GM12878 (cell line): ENCODE data around the gene NCDN. TPM values are rescaled to one million over a fixed set of nuclear protein-coding genes. Genes with fewer than 3 reads are reported as not detected.

ENCODE experiments used
- ATAC-seq: fragments of 200-7000 bp; cut with Tn5 transposase; 3 replicates; pipeline ENCODE4 v1.9.1; 2020; ENCODE audit warnings: mild to moderate bottlenecking, moderate library complexity
- BruUV-seq: library from RNA; stranded (reverse); fragments of 400-500 nt; replicated peaks from 2 replicates; lab custom pipeline; 2021; lab: Mats Ljungman, UMichigan
- CTCF ChIA-PET: fragments of 300-600 bp; sonication (Branson Sonifier 250); formaldehyde crosslinking; extraction: SDS; loops from one replicate; lab custom pipeline; 2021; ENCODE audit warnings: inconsistent platforms; lab: Yijun Ruan, JAX
- POLR2A ChIA-PET: fragments of 350-600 bp; formaldehyde crosslinking; extraction: SDS; loops from one replicate; lab custom pipeline; 2021; ENCODE audit warnings: inconsistent platforms; lab: Charles Lee
- RAD21 ChIA-PET: fragments of 300-600 bp; sonication (Branson Sonifier 250); formaldehyde crosslinking; loops from one replicate; lab custom pipeline; 2023; ENCODE audit warnings: antibody characterized with exemption; ENCODE audit not compliant: unreplicated experiment; lab: Charles Lee
- SMC1A ChIA-PET: fragments of 300-600 bp; sonication (Branson Sonifier 250); formaldehyde crosslinking; loops from one replicate; lab custom pipeline; 2023; ENCODE audit not compliant: unreplicated experiment, uncharacterized antibody; lab: Charles Lee
- DNase-seq: peaks from one replicate; pipeline ENCODE4 v3.0.0-alpha.2; 2011; ENCODE audit warnings: low read depth, low spot score
- FAIRE-seq: peaks from 3 replicates; lab custom pipeline; 2011; peaks lifted over from hg19 to GRCh38; lab: Jason Lieb, UNC
- H2AFZ ChIP-seq: 2 replicates; pipeline ENCODE4 v1.6.0; 2011; ENCODE audit warnings: low read depth, low read length, control low read depth; ENCODE audit not compliant: control insufficient read depth
- H3K27ac ChIP-seq: 2 replicates; pipeline ENCODE4 v1.5.1; 2011; ENCODE audit warnings: control low read depth; ENCODE audit not compliant: control insufficient read depth, insufficient read depth
- H3K27me3 ChIP-seq, 2 experiments: replicated peaks in 1 of 2; 2 replicates each; pipeline versions ENCODE4 v1.6.0 to v1.6.1; 2011; ENCODE audit warnings: low read length in 1 of 2; ENCODE audit not compliant: control insufficient read depth in 2 of 2, insufficient read depth in 2 of 2
- H3K36me3 ChIP-seq, 2 experiments: 2 replicates each; pipeline ENCODE4 v1.5.1; 2011; ENCODE audit warnings: low read length in 1 of 2; ENCODE audit not compliant: control insufficient read depth in 2 of 2, insufficient read depth in 2 of 2
- H3K4me1 ChIP-seq: 2 replicates; pipeline ENCODE4 v1.6.1; 2011; ENCODE audit warnings: mild to moderate bottlenecking, low read length, moderate library complexity, mixed read lengths; ENCODE audit not compliant: control insufficient read depth, insufficient read depth
- H3K4me2 ChIP-seq: 2 replicates; pipeline ENCODE4 v1.6.0; 2011; ENCODE audit warnings: control low read depth; ENCODE audit not compliant: control insufficient read depth, insufficient read depth
- H3K4me3 ChIP-seq: fragments of 200-600 bp; sonication (generic); 2 replicates; pipeline ENCODE4 v1.5.1; 2016
- H3K79me2 ChIP-seq: 2 replicates; pipeline ENCODE4 v1.6.0; 2011; ENCODE audit warnings: low read length; ENCODE audit not compliant: control insufficient read depth, insufficient read depth
- H3K9ac ChIP-seq: 2 replicates; pipeline ENCODE4 v1.8.0; 2011; ENCODE audit warnings: low read length, control low read depth, mixed read lengths; ENCODE audit not compliant: control insufficient read depth, insufficient read depth
- H3K9me3 ChIP-seq: replicated peaks from 3 replicates; pipeline ENCODE4 v1.5.1; 2011; ENCODE audit warnings: mild to moderate bottlenecking, low read length; ENCODE audit not compliant: control insufficient read depth, insufficient read depth
- H4K20me1 ChIP-seq: 2 replicates; pipeline ENCODE4 v1.6.0; 2011; ENCODE audit not compliant: control insufficient read depth, insufficient read depth
- ATF7 ChIP-seq: fragments of 450-650 bp; IDR thresholded peaks from 2 replicates; pipeline ENCODE4 v1.6.1; 2016; ENCODE audit warnings: low read depth, mild to moderate bottlenecking
- CBX5 ChIP-seq: sonication (generic); IDR thresholded peaks from 2 replicates; pipeline ENCODE4 v1.6.1; 2016; ENCODE audit warnings: low read depth, moderate library complexity, mild to moderate bottlenecking, inconsistent platforms
- DPF2 ChIP-seq: fragments of 450-650 bp; IDR thresholded peaks from 2 replicates; pipeline ENCODE4 v1.6.1; 2017; ENCODE audit warnings: mild to moderate bottlenecking
- E2F4 ChIP-seq: IDR thresholded peaks from 2 replicates; pipeline ENCODE4 v1.6.1; 2012; ENCODE audit warnings: low read depth, low read length, improper control_type of control experiment
- HDAC6 ChIP-seq: fragments of 200-600 bp; sonication (generic); IDR thresholded peaks from one replicate; pipeline ENCODE4 v1.8.0; 2017; ENCODE audit warnings: antibody characterized with exemption; ENCODE audit not compliant: unreplicated experiment
- IRF4 ChIP-seq: IDR thresholded peaks from 2 replicates; pipeline ENCODE4 v1.6.1; 2011; ENCODE audit warnings: low read depth, low read length
- MTA3 ChIP-seq: IDR thresholded peaks from 2 replicates; pipeline ENCODE4 v1.6.1; 2012; ENCODE audit warnings: low read length, inconsistent platforms, borderline replicate concordance
- NBN ChIP-seq: fragments of 450-650 bp; IDR thresholded peaks from 2 replicates; pipeline ENCODE4 v1.6.1; 2016
- NFYB ChIP-seq: IDR thresholded peaks from 2 replicates; pipeline ENCODE4 v1.6.1; 2011; ENCODE audit warnings: low read depth, mild to moderate bottlenecking, low read length, improper control_type of control experiment, moderate library complexity; ENCODE audit not compliant: insufficient read depth
- NKRF ChIP-seq: fragments of 450-650 bp; conservative IDR thresholded peaks from 2 replicates; pipeline ENCODE4 v1.6.1; 2017; ENCODE audit warnings: mild to moderate bottlenecking, moderate library complexity
- RFX5 ChIP-seq: IDR thresholded peaks from 2 replicates; pipeline ENCODE4 v1.6.1; 2011; ENCODE audit warnings: low read depth, low read length, improper control_type of control experiment
- RUNX3 ChIP-seq: IDR thresholded peaks from 2 replicates; pipeline ENCODE4 v1.6.1; 2012; ENCODE audit warnings: low read length, inconsistent platforms
- SMARCA5 ChIP-seq: fragments of 450-650 bp; IDR thresholded peaks from 2 replicates; pipeline ENCODE4 v1.6.1; 2017; ENCODE audit warnings: mild to moderate bottlenecking
- SP1 ChIP-seq: IDR thresholded peaks from one replicate; pipeline ENCODE4 v1.6.1; 2011; ENCODE audit warnings: low read depth, low read length
- ZBTB40 ChIP-seq: fragments of 450-650 bp; IDR thresholded peaks from 2 replicates; pipeline ENCODE4 v1.6.1; 2016; ENCODE audit warnings: mild to moderate bottlenecking, moderate library complexity, borderline replicate concordance
- ZNF622 ChIP-seq: fragments of 450-650 bp; IDR thresholded peaks from 2 replicates; pipeline ENCODE4 v1.6.1; 2017; ENCODE audit warnings: mild to moderate bottlenecking, inconsistent platforms
- ZSCAN29 ChIP-seq: fragments of 450-650 bp; IDR thresholded peaks from 2 replicates; pipeline ENCODE4 v1.6.1; 2017; ENCODE audit warnings: mild to moderate bottlenecking, moderate library complexity
- WGBS: methylation state at CpG from one replicate; pipeline ENCODE4 v1.1.6; 2016; ENCODE audit warnings: low lambda C conversion rate; ENCODE audit not compliant: insufficient replicate concordance, insufficient coverage; ENCODE audit errors: missing lambda C conversion rate; 5-methylcytosine and 5-hydroxymethylcytosine counted together
- in situ Hi-C: fragments of 300-500 bp; cut with MboI; formaldehyde crosslinking; loops from 9 replicates; pipeline ENCODE4 v1.14.3; 2018; ENCODE audit warnings: mixed read lengths
- intact Hi-C: fragments of 100-400 bp; cut with micrococcal nuclease; formaldehyde crosslinking; loops from one replicate; pipeline ENCODE4 v1.14.2; 2022; ENCODE audit not compliant: unreplicated experiment
- polyA plus RNA-seq, 11 experiments: library from polyadenylated mRNA; depleted of rRNA in 4 of 11; unstranded in 6 of 11; stranded (reverse) in 5 of 11; fragments of >200 nt; fragmentation: Nextera tagmentation in 4 of 11; fragmentation: Illumina TruSeq in 1 of 11; extraction: Ambion mirVana in 4 of 11; extraction: Trizol in 1 of 11; gene quantifications; 1 replicate in 1 of 11; 2 replicates in 10 of 11; pipeline versions ENCODE4 v1.2.1 to v1.2.3, GENCODE V29; 2011 to 2016; ENCODE audit warnings: inconsistent platforms in 2 of 11, missing spikeins in 2 of 11, low read depth in 1 of 11
- total RNA-seq, 4 experiments: library from RNA; depleted of rRNA in 3 of 4; stranded (reverse); fragments of >200 nt in 3 of 4; fragmentation: Illumina TruSeq in 1 of 4; extraction: Trizol in 1 of 4; gene quantifications; 2 replicates each; pipeline versions ENCODE4 v1.2.1 to v1.2.3, GENCODE V29; 2013 to 2021

NCDN gene
- total and polyA plus RNA-seq, 10 of the 15 experiments (the other 5 are each of a cell fraction or from before 2014, with no cell fraction given): 1.8 to 25.5 (median 10.9) TPM

- Histone ChIP-seq H3K27me3 (no peaks in the 10 kb centered on the region), H3K9me3 (no peaks in the 10 kb centered on the region), H3K9ac (no peak overlapping the region), H3K79me2 (no peaks in the 10 kb centered on the region; the same call in 1 of the 2 replicates), H4K20me1 (no peaks in the 10 kb centered on the region; the same call in 1 of the 2 replicates), H3K36me3 (peaks cover 16 to 44% of the 10 kb centered on the region in 2 experiments), H3K27ac (no peak overlapping the region), H3K4me2 (no peak overlapping the region), H2AFZ (no peak overlapping the region), H3K4me3 (no peak overlapping the region), H3K4me1 (no peaks in the 10 kb centered on the region)
- ATAC-seq (no peak), FAIRE-seq (no peak), DNase-seq (no peak)
- ChIA-PET POLR2A (interaction anchor here (1.5 kb wide), 1 partner anchor 110 kb away, joined by 3 read pairs; no protein-coding TSS in a partner anchor), RAD21 (interaction anchor here (1.1 kb wide), 1 partner anchor 110 kb away, joined by 3 read pairs; no protein-coding TSS in a partner anchor), CTCF (interaction anchor here (0.9 to 1.7 kb wide), 4 partner anchors 15 to 110 kb away, joined by 3 to 7 read pairs (median 4); no protein-coding TSS in a partner anchor), SMC1A (interaction anchor here (0.5 to 1.8 kb wide), 6 partner anchors 27 to 402 kb away, joined by 3 to 4 read pairs (median 3); no protein-coding TSS in a partner anchor)
- intact Hi-C loops: no loop called here
- WGBS: 98% methylated on average over 6 of the region's 6 CpGs
- in situ Hi-C loops: no loop called here
- TF ChIP-seq ZNF622 (no peak), E2F4 (no peak), CBX5 (no peak), NBN (no peak), ATF7 (no peak), MTA3 (no peak), SP1 (no peak), DPF2 (no peak), NFYB (no peak), ZBTB40 (no peak), IRF4 (no peak), NKRF (no peak), ZSCAN29 (no peak), SMARCA5 (no peak), RFX5 (no peak), HDAC6 (no peak), RUNX3 (no peak)
- no TSS peak for BruUV-seq
These were observed 47.7 kb downstream of the NCDN start for GRCh38 chr1:35605071-35605866.
